HG03159 (cell line): ENCODE data around the gene PRDM16.

ENCODE experiments used
- ATAC-seq: cut with Tn5 transposase; IDR thresholded peaks from one replicate; pipeline ENCODE4 v1.9.1; 2021; ENCODE audit warnings: mild to moderate bottlenecking, moderate library complexity; ENCODE audit not compliant: unreplicated experiment

PRDM16 gene

DNA sequence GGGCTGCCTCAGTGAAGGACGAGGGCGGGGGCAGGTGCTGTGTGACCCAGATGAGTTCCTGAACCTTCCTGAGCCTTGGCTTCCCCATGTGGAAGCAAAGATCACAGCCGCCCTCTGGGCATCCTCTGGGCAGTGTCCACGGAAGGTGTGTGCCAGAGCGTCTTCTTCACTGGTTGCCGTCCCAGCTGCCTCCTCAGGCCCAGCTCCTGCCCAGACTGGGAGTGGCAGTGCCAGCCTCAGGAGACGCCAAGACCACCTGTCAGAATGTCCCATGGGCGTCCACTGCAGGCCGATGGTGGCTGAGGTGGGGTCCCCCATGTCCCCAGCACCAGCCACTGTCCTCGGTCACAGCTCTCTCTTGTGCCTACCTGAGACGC lies 395.6 kb downstream of the PRDM16 start:
- ATAC-seq: no peak

GRCh38 chr1:3465091-3465934 lies 396.3 kb downstream of the PRDM16 start:
- no peak for ATAC-seq

DNA sequence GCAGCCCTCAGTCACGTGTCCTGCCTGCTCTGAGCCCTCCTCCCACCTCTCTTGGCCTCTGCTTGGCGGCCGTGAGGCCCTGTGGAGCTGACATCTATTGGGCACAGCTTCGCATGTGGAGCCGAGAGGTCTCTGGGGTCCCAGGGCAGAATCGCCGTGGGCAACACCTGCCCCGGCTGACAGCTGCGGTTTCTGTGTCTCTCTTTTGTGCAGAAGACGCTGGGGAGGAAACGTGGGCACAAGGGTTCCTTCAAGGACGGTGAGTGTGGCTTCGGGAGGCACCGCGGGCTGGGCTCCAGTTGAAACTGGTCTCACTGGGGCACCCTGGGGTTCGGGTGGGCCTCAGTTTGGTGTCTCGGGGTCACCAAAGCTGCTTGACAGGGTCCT lies 396.9 kb downstream of the PRDM16 start:
- ATAC-seq: no peak

- ATAC-seq: no peak
Measured at GRCh38 chr1:3466366-3467075, 397.5 kb downstream of the PRDM16 start.

DNA sequence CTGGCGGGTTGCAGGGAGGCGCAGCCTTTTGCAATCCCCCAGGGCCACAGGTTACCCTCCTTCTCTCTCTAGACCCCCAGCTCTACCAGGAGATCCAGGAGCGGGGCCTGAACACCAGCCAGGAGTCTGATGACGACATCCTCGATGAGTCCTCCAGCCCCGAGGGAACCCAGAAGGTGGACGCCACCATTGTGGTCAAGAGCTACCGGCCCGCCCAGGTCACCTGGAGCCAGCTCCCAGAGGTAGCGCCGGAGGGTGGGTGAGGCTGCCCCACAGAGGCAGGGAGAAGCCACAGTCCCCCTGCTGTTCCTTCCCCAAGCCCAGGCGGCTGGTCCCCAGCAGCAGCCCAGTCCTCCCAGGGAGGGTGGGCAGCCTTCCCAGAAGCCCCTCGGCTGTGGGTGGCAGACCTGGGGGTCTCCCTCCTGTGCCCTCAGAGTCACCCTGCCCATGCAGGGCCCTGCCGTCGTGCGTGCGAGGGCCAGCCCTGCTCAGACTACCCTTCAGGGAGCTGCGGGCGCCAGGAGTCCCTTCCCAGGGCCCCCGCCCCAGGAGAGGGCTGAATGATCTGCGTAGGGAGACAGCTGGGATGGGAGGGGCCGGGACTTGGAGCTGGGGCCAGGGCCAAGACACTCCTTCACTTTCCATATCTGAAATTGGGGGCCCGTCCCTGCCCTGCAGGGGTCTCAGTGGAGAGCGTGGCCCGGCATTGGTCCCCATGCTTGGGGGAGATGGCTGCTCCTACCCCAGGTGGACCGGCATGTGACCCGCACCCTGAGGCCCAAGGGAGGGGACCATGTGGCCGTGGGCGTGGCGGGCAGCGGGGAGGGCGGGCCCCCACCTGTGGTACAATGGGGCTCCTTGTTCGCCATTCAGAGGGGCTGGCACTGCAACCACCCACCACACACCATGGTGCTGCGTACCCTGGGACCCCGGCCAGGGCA lies 398.4 kb downstream of the PRDM16 start:
- ATAC-seq: no peak

- no peak for ATAC-seq
Measured at GRCh38 chr1:3468236-3469103, 399.5 kb downstream of the PRDM16 start.

DNA sequence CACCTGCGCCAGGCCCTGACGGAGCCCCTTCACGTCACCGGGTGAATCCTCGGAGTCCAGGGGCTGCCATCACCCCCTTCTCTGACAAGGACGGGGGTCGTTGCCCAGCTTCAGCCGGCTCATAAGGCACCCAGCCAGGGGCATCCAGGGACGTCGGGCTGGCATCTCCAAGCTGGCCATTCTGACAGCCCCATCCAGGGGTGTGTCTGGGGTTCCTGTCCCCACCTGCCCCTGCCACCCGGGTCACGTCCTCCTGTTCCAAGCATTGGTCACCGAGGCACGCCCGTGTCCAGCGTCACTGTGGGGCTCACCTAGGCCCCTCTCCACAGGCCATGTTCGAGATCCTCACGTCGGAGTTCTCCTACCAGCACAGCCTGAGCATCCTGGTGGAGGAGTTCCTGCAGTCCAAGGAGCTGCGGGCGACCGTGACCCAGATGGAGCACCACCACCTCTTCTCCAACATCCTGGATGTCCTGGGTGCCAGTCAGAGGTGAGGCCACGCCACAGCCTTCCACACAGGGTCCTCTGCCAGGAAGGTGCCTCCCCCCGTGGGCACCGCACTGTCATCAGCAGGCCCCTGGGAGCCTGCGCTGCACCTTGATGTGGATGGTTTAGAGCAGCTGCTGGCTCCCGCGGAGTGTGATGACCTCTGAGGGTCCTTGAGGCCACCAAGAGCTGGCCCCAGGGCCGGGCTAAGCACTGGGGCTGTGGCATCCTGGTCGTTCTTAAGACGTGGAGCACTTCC lies 400.3 kb downstream of the PRDM16 start:
- no peak for ATAC-seq

DNA sequence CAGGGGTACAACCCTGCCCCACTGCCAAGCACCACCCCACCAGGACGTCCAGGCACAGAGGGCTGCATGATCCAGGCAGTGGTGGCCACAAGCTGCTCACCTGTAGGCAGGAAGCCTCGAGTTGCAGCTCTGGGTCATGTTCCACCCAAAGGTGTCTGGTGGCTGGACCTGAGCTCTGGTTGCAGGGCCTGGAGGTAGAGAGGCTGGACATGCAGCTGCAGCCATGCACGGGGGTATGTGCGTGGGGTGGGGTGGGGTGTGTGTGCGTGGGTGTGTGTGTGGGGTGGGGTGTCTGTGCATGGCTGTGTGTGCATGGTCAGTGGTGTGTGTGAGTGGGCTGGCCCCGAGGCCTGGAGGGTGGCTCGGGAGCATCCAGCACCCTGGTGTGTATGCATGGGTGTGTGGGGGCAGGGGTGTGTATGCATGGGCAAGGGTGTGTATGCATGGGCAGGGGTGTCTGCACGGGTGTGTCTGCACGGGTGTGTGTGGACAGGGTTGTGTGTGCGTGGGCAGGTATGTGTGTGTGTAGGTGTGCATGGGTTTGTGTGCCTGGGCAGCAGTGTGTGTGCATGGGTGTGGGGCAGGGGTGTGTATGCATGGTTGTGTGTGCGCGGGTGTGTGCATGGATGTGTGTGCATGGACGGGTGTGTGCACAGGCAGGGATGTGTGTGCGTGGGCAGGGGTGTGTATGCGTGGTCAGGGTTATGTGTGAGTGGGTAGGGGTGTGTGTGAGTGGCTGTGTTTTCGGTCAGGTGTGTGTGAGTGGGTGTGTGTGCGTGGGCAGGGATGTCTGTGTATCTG lies 401.0 kb downstream of the PRDM16 start:
- no peak for ATAC-seq

GRCh38 chr1:3470650-3471355 lies 401.8 kb downstream of the PRDM16 start:
- no peak for ATAC-seq

- no peak for ATAC-seq
Measured at GRCh38 chr1:3471356-3472087, 402.5 kb downstream of the PRDM16 start.

- ATAC-seq: no peak
Measured at GRCh38 chr1:3472088-3472850, 403.3 kb downstream of the PRDM16 start.

DNA sequence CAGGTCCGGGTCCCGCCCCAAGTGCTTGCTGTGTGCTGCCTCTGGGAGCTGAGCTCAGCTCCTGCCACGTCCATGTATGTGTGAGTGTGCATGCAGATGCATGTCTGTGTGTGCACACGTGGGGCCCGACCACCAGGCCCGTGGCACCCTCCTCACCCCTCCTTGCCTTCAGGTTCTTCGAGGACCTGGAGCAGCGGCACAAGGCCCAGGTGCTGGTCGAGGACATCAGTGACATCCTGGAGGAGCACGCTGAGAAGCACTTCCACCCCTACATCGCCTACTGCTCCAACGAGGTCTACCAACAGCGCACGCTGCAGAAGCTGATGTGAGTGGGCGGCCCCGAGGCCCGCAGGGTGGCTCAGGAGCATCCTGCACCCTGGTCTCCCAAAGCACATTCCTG lies 403.9 kb downstream of the PRDM16 start:
- no peak for ATAC-seq

DNA sequence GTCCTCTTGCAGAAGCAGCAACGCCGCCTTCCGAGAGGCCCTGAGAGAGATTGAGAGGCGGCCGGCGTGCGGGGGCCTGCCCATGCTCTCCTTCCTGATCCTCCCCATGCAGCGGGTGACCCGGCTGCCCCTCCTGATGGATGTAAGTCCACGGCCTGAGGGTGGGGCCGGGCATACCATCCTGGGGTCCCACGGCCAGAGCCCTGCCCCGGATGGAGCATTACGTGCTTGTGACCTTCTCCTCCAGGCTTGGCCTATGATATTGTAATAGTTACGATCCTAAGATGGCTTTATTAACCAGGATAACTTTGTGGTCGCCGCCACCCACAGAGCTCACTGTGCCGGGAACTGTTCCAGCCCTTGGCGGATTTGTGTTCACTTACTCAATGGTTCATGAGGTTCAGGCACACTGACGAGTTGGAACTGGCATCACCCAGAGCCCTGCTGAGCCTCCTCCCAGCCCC lies 404.4 kb downstream of the PRDM16 start:
- no peak for ATAC-seq

GRCh38 chr1:3474016-3474415 lies 405.0 kb downstream of the PRDM16 start:
- no peak for ATAC-seq

DNA sequence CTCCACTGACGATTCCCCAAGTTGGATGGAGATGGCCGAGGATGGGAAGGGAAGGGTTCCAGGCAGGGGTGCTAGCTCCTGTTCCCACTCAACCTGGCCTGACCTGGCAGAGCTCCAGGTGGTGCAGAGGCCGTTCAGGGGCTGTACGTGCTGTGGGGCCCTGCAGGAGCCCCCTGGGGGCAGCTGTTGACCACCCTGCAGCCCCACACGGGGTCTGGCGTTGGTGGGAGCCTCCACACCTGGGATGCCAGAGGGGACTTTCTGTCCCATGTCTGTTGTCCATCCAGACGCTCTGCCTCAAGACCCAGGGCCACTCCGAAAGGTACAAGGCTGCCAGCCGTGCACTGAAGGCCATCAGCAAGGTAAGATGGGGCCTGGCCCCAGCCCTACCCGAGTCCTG lies 405.4 kb downstream of the PRDM16 start:
- ATAC-seq: no peak

GRCh38 chr1:3475839-3476573 lies 407.0 kb downstream of the PRDM16 start:
- no peak for ATAC-seq
